Measurements from ENCODE around the gene MUC4.

The MUC4 gene

GRCh38 chr3:195758721-195759353, 52.9 kb downstream of the MUC4 start:
- TF ChIP-seq, protein P1, sequence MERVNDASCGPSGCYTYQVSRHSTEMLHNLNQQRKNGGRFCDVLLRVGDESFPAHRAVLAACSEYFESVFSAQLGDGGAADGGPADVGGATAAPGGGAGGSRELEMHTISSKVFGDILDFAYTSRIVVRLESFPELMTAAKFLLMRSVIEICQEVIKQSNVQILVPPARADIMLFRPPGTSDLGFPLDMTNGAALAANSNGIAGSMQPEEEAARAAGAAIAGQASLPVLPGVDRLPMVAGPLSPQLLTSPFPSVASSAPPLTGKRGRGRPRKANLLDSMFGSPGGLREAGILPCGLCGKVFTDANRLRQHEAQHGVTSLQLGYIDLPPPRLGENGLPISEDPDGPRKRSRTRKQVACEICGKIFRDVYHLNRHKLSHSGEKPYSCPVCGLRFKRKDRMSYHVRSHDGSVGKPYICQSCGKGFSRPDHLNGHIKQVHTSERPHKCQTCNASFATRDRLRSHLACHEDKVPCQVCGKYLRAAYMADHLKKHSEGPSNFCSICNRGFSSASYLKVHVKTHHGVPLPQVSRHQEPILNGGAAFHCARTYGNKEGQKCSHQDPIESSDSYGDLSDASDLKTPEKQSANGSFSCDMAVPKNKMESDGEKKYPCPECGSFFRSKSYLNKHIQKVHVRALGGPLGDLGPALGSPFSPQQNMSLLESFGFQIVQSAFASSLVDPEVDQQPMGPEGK (CRISPR knock-in tag; IDR thresholded peaks at IDR 0.05; ENCODE audit: borderline replicate concordance) = no peak
- no peak for TF ChIP-seq TOX (CRISPR knock-in tag; IDR thresholded peaks at IDR 0.05; ENCODE audit: borderline replicate concordance)
- no peak for TF ChIP-seq ZC3H10 (CRISPR knock-in tag; IDR thresholded peaks at IDR 0.05)
- TF ChIP-seq, protein P2, sequence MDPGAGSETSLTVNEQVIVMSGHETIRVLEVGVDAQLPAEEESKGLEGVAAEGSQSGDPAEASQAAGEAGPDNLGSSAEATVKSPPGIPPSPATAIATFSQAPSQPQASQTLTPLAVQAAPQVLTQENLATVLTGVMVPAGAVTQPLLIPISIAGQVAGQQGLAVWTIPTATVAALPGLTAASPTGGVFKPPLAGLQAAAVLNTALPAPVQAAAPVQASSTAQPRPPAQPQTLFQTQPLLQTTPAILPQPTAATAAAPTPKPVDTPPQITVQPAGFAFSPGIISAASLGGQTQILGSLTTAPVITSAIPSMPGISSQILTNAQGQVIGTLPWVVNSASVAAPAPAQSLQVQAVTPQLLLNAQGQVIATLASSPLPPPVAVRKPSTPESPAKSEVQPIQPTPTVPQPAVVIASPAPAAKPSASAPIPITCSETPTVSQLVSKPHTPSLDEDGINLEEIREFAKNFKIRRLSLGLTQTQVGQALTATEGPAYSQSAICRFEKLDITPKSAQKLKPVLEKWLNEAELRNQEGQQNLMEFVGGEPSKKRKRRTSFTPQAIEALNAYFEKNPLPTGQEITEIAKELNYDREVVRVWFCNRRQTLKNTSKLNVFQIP (CRISPR knock-in tag; IDR thresholded peaks at IDR 0.05; ENCODE audit: borderline replicate concordance, low read depth) = no peak
- no peak for TF ChIP-seq GLIS3 (CRISPR knock-in tag; IDR thresholded peaks at IDR 0.05)
- ATAC-seq = no peak

DNA sequence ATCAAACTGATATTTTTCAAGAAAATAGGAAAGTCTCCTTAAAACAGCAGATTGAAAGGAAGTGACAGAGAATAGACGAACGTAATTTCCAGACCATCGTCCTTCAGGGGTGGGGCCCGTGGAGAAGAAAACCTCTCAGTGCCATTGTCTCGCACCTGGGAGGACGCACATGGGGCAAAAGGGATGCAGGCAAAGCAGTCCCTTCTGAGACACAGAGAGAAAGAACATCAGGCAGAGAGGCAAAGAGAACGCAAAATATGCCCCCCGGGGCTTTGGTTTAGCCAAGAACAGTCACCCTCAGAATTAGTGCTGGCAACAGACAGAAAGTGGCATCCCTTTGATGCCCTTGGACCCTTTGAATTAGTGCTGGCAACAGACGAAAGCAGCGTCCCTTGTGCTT, 53.9 kb downstream of the MUC4 start:
- ATAC-seq = no peak
- TF ChIP-seq TOX (CRISPR knock-in tag; IDR thresholded peaks at IDR 0.05; ENCODE audit: borderline replicate concordance) = no peak
- TF ChIP-seq RARB (CRISPR knock-in tag; IDR thresholded peaks at IDR 0.05) = no peak
- no peak for TF ChIP-seq TCF4 (CRISPR knock-in tag; IDR thresholded peaks at IDR 0.05; ENCODE audit: borderline replicate concordance)
- no peak for TF ChIP-seq ZNF8 (CRISPR knock-in tag; IDR thresholded peaks at IDR 0.05)
- TF ChIP-seq, protein P3, sequence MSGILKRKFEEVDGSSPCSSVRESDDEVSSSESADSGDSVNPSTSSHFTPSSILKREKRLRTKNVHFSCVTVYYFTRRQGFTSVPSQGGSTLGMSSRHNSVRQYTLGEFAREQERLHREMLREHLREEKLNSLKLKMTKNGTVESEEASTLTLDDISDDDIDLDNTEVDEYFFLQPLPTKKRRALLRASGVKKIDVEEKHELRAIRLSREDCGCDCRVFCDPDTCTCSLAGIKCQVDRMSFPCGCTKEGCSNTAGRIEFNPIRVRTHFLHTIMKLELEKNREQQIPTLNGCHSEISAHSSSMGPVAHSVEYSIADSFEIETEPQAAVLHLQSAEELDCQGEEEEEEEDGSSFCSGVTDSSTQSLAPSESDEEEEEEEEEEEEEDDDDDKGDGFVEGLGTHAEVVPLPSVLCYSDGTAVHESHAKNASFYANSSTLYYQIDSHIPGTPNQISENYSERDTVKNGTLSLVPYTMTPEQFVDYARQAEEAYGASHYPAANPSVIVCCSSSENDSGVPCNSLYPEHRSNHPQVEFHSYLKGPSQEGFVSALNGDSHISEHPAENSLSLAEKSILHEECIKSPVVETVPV (CRISPR knock-in tag; IDR thresholded peaks at IDR 0.05) = no peak
- TF ChIP-seq ARNTL (CRISPR knock-in tag; IDR thresholded peaks at IDR 0.05; ENCODE audit: borderline replicate concordance, low read depth) = no peak
- TF ChIP-seq, protein P1 (CRISPR knock-in tag; IDR thresholded peaks at IDR 0.05; ENCODE audit: borderline replicate concordance) = no peak
- no peak for TF ChIP-seq CSDC2 (CRISPR knock-in tag; IDR thresholded peaks at IDR 0.05)
- TF ChIP-seq ZFP30 (CRISPR knock-in tag; IDR thresholded peaks at IDR 0.05) = no peak
- TF ChIP-seq BACH2 (CRISPR knock-in tag; IDR thresholded peaks at IDR 0.05; ENCODE audit: borderline replicate concordance) = no peak
- no peak for TF ChIP-seq ZC3H10 (CRISPR knock-in tag; IDR thresholded peaks at IDR 0.05)
- TF ChIP-seq SNAI2 (CRISPR knock-in tag; IDR thresholded peaks at IDR 0.05) = no peak
- no peak for TF ChIP-seq ESRRG (CRISPR knock-in tag; IDR thresholded peaks at IDR 0.05)
- no peak for TF ChIP-seq ZFP3 (CRISPR knock-in tag; IDR thresholded peaks at IDR 0.05)

GRCh38 chr3:195757438-195757770, 54.3 kb downstream of the MUC4 start:
- TF ChIP-seq ESRRG (CRISPR knock-in tag; IDR thresholded peaks at IDR 0.05) (no peak), ZC3H10 (CRISPR knock-in tag; IDR thresholded peaks at IDR 0.05) (no peak), PPARA (CRISPR knock-in tag; IDR thresholded peaks at IDR 0.05; ENCODE audit: borderline replicate concordance) (no peak), SNAI2 (CRISPR knock-in tag; IDR thresholded peaks at IDR 0.05) (no peak), TCF4 (CRISPR knock-in tag; IDR thresholded peaks at IDR 0.05; ENCODE audit: borderline replicate concordance) (no peak), ARNTL (CRISPR knock-in tag; IDR thresholded peaks at IDR 0.05; ENCODE audit: borderline replicate concordance, low read depth) (no peak)
- ATAC-seq = no peak

GRCh38 chr3:195755791-195756676, 55.7 kb downstream of the MUC4 start:
- ATAC-seq = no peak
- TF ChIP-seq ZNF565 (CRISPR knock-in tag; conservative IDR thresholded peaks at IDR 0.05; ENCODE audit: low read depth) = no peak

DNA sequence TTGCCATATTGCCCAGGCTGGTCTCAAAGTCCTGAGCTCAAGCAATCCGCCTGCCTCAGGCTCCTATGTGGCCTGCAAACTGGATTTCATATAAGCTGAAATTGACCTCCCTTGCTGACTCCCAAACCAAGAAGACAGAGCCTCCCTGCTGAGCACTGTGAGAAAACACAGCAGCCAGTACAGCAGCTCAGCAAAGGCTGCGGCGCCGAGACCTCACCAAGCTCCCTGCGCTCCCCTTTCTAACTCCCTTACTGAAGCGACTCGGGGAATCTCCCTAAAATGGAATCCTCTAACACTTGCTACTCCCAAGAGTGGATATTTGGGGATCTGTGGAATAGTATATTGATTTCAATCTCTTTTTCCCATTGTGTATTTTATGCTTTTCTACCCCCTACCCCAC, 56.3 kb downstream of the MUC4 start:
- ATAC-seq = no peak
- TF ChIP-seq BACH2 (CRISPR knock-in tag; IDR thresholded peaks at IDR 0.05; ENCODE audit: borderline replicate concordance) = no peak
- TF ChIP-seq SNAI2 (CRISPR knock-in tag; IDR thresholded peaks at IDR 0.05) = no peak
- TF ChIP-seq CSDC2 (CRISPR knock-in tag; IDR thresholded peaks at IDR 0.05) = no peak
- TF ChIP-seq ZC3H10 (CRISPR knock-in tag; IDR thresholded peaks at IDR 0.05) = no peak
- no peak for TF ChIP-seq OSR1 (CRISPR knock-in tag; IDR thresholded peaks at IDR 0.05)
